ENCODE measurements around the gene SEPTIN3.
"Not testable (repeated sequence)": the region's sequence is repeated elsewhere in the genome, so short reads cannot be mapped to it uniquely, and the experiment has no call there.

SEPTIN3 gene

DNA sequence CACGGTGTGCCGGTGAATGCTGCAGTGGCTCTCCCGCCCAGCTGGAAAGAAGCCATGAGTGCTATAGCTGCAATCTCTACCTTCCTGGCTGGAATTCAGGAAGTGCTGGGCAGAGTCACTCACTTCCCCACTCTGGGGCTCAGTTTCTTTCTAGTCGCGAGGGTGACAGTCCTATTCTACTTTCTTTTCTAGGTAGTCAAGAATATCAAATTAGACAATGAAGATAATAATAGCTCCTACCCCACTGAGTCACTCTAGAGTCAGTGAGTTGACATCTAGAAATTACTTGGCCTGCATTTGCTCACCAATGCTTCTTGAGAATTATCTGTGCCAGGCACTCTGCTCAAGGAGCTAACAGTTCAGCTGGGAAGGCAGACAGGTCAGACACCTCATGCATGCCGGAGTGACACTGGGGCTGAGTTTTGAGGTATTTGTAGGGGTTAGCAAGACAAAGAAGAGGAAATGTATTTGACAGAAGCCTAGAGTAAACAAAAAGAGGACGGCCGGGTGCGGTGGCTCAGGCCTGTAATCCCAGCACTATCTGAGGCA, 25.5 kb upstream of the SEPTIN3 start:
- DNase-seq, result no peak

DNA sequence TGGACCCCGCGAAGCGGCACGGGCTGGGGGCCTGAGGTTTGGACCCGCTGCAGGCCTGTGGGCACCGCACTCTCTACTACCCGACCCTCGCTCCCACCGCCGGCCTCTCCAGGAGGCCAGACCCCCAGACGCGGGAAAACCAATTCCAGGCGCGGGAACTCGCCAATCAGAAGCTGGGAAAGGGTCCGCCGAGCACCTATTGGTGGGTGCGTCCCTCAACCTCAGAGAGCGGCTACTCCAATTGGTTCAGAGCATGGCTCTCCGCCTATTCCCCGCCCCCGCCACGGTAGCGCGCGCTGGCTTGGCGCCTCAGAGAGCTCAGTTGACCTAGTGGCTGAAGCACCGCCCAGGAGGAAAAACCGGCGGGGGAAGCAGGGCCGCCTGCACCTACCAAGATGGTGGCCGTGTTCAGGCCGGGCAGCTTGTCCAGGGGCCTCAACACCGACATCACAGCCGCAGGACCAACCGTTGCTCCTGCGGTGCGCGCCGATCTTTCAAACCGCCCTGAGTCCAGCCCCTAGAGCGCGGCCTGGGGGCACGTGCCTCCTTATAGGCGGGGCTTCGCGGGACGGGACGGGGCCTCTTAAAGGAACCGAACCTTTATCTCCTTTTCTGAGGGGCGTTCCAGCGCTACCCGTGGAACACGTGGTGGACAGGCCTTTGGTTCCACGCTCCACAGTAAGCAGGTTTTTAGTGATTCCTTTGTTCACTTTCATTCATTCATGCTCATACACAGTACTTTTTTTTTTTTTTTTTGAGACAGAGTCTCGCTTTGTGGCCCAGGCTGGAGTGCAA, 22.4 kb upstream of the SEPTIN3 start, which contains the start of gene CENPM:
TSS of gene CENPM (minus strand) at position 524 of the 795 bp plus-strand sequence. CDS start at position 448, 76 bp downstream.
- DNase-seq, result peak; percentile 93

DNA sequence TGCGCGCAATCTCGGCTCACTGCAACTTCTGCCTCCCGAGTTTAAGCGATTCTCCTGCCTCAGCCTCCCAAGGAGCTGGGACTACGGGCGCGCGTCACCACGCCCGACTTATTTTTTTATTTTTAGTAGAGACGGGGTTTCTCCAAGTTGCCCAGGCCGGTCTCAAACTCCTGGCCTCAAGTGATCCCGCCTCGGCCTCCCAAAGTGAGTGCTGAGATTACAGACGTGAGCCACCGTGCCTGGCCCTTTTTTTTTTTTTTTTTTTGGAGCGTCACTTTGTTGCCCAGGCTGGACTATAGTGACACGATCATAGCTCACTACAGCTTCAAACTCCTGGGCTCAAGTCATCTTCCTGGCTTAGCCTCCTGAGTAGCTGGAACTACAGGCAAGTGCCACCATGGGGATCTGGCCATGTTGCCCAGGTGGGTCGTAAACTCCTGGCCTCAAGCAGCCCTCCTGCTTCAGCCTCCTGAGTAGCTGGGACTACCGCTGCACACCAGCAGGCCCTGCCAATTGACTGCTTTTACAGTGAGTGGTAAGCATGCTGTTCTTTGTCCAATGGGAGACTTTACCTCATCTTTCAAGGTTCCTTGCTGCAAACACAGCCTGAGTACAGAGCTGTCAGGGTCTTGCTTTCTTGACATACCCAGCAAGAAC, 21.7 kb upstream of the SEPTIN3 start:
- DNase-seq, result no peak

DNA sequence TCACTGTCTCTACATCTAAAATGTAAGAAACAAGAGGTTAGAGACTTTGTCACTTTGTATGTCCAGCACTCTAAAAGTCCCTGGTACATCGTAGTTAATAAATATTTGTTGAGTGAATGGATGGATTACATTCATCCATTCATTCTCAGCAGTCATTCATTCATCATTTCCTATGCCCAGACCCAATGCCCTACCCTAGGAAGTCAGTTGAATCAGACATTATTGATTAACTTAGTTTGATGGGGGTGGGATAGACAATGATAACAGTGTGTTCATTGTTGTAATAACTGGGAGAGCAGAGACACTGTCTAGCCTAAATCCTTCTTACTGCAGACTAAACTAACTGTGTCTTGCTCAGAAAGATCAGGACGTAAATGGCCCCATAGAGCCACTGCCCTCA, 21.1 kb upstream of the SEPTIN3 start:
- DNase-seq, result no peak

DNA sequence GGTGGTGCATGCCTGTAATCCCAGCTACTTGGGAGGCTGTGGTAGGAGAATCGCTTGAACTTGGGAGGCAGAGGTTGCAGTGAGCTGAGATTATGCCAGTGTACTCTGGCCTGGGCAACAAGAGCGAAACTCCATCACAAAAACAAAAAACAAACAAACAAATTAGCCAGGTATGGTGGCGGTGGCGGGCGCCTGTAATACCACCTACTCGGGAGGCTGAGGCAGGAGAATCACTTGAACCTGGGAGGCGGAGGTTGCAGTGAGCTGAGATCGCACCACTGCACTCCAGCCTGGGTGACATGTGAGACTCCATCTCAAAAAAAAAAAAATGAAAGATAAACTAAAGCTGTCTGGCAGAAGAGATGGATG, 20.3 kb upstream of the SEPTIN3 start:
- not testable (repeated sequence) for DNase-seq

DNA sequence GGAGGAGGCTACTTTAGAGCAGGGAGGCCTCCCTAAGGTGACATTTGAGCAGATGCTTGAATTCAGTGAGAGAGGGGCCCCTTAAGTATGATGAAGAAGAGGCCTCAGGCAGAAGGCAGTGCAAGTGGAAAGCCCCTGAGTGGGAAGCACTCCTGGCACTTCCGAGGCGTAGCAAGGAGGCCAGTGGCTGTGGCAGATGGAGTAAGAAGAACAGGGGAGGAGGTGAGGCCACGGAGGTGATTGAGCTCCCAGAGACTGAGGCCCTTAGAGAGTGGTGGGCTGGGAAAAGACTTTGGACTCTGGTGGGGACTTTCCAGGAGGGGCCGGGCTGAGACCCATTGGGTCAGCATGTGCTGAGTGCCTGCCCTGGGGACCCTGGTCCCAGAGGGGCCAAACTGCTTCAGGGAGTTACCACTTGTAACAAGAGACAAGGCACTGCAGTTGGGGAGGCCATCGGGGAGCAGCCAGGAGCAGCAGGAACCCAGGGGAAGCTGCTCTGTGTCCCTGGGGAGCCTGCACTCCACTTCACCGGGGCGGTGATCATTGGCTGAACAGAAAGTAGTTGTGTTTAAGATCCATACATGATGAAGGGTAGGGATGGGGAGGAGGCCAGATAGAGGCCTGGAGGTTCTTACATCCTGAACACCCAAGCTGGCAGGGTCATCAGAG, 19.8 kb upstream of the SEPTIN3 start:
- DNase-seq, result no peak

DNA sequence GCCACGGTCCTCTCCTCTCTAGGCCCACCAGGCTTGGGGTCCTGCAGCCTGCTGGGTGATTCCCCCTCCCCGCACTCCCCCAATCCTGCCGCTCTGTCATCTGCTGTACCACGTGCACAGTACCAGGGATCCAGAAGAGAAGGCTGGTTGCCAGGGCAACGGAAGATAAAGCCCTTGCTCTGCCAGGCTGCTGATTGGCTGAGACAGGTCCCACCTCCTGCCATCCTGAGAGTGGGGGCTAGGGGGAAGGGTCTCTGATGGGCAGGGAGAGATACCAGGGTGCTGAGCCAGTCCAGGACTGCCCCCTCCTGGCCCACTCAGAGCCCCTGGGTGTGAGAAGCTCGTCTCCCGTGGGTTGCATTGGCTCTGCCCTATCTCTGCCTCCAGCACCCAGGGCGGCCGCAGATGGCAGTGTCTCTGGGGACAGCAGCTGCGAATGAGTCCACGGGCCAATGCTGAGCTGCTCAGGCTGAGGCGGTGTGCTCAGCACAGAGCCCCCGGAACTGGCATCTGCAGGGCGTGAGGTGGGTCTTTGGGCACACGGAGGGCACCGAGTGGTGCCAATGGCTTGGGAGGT, 17.3 kb upstream of the SEPTIN3 start, which contains the start of gene SMIM45:
TSS of gene SMIM45 (plus strand) at position 253 of the 577 bp plus-strand sequence.
- no peak for DNase-seq

DNA sequence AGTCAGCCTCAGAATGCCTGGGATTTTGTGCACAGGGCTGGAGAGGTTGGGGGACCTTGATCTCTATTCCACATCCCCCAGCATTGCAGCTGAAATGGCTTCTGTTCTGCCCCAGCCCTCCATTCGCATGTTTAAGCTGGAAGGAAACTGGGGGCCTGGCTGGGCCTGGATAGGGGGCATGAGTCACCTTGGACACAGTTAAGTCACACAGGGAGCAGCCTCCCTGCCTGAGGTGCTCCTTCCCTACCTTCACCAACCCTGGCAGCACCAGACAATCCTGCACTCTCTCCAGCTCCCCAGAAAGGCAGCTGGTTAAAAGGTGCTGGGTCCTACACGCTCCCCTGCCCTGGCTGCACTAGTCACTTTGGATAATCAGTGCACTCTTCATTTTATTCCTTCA, 16.5 kb upstream of the SEPTIN3 start:
- DNase-seq, result no peak

DNA sequence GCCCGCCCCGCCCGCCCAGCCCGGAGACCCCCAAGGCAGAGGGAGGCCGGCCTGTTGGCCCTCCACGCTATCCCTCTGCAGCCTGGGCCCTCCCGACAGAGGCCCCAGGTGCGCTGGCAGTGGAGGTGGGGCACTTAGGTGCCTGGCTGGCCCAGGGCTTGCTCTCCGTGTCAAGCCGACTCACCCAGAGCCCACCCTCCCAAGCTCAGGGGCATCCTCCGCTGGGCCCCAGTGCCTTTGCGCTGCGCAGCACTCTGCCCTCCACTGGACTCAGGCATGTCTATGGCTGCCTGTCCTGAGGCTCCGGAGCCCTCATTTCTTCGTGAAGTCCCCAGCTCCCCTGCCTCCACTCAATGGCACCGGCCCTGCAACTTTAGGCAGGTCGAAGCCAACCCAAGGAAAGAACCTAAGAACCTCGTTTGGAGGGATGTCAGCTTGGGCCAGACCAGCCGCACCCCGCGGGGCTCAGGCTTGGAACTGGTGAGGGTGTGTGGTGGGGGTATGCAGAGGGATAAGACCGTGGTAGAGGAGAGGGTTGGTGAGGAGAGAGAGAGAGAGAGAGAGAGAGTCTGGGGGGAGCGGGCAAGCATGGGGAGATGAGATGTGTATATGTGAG, 11.2 kb upstream of the SEPTIN3 start:
- DNase-seq, result no peak

DNA sequence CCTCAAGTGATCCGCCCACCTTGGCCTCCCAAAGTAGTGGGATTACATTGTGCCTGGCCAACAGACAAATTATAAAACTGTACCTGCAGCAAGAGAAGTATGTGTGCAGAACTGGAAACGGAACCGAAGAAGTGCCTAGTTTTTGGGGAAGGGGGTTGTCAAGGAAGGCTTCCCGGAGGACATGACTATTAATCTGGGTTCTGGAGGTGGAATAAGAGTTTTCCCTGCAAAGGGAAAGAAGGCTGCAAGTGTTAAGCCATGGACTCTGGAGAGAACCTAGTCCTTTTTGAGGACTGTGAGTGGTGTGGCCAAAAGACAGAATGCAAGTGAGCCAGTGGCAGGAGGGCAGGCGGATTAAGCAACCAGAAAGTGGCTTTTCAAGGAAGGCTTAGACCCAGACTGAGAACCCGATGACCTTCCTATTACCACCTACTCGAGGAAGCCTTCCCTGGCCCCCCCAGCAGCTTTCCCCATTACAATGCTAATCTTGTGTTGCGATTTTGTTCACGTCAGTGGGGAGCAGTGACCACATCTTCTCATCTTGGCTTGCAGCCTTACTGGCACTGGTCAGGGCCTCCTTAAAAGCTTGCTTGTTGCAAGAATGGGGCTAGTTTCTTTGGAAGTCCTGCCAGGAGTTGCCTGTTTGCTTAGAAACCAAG, 5.7 kb upstream of the SEPTIN3 start:
- DNase-seq, result no peak

DNA sequence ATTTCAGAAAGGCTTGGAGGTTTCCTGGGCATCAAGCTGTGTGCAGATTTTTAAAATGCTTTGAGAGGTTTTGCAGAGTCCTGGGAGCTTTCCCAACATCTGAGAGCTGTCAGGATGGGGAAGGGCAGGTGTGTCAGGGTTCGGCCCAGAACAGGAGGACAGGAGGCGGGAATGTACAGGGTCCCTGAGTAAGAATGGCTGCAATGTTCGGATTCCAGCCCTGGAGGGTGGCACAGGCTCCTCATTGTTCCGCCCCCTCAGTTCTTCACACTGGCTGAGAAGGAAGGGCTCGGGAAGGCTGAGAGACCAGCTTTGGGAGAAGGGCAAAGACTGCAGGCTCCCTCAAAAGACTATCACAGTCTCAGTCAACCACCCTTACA, 5.1 kb upstream of the SEPTIN3 start:
- DNase-seq, result no peak

DNA sequence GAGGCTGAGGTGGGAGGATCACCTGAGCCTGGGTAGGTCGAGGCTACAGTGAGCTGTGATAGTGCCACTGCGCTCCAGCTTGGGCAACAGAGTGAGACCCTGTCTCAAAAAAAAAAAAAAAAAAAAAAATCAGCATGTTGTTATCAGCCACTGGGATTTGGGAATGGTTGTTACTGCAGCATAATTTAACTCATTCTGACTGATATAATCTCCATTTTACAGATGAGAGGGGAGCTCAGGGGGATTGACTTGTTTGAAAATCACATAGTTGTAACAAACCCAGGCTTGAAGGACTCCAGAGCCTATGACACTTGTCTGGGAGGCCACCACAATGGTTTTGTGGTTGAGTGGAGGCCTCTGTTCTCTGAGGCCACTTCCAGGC, 3.0 kb upstream of the SEPTIN3 start:
- DNase-seq, result no peak

DNA sequence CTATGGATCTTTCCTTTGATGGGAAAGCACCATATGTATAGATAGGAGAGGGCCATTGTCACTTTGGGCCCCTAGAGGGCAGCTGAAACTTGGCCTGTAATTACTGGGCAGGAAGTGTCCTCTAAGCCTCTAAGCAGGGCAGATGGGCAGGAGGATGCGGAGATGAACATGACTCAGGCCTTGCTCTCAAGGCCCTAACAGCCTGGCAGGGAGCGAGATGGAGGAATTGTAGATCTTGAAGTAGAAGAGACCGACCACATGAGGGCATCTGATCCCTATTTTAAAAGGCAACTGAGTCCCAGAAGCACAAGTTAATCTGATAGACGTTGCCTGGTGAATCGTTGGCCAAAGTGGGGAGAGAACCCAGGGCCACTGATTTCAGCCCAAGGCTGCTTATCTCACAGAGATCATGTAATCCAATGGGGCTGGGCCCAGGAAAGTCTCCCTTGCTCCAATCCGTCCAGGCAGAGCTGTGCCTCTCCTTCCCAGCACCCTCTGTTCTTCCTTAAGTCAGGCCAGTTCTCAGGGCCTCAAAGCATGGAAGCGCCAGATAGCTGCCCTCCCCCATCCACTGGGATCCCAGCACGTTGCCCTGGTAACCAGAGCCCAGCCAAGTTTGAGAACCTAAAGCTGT, 2.5 kb upstream of the SEPTIN3 start:
- peak; percentile 67 for DNase-seq

DNA sequence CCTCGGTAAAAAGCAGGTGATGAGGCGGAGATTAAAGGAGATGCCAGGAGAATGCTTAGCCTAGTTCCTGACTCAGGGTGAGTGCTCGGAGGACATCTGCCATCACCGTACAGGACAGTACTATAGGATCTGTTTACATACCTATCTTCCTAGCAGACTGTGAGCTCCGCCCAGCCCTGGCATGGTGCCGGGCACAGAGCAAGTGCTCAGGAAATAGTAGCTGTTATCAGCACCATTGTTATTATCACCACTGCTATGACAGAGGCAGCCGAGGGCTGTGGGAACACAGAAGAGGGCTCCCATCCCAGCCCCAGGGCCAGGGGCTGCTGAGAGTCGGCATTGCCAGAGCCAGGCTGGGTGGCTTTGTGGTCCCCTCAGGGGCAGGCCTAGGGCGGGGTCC, 642 bp upstream of the SEPTIN3 start:
- DNase-seq, result no peak

DNA sequence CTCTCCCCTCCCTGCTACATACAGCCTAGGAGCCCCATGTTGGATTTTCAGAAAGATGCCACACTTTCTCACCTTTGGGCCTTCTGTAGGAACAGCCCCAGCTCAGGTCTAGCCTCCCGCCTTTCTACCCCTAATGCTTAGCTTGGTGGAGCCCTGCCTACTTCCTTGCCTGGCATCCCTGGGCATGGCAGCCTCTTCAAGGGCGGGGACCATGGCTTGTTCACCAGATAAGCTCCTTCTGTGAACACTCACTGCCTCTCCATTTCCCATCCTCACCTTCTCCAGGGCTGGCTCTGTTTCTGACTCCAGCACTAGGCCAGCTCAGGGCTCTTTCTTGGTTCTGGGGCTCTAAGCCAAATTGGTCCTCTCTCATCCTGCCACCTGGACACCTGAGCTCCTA, 1.4 kb downstream of the SEPTIN3 start:
- no peak for DNase-seq

DNA sequence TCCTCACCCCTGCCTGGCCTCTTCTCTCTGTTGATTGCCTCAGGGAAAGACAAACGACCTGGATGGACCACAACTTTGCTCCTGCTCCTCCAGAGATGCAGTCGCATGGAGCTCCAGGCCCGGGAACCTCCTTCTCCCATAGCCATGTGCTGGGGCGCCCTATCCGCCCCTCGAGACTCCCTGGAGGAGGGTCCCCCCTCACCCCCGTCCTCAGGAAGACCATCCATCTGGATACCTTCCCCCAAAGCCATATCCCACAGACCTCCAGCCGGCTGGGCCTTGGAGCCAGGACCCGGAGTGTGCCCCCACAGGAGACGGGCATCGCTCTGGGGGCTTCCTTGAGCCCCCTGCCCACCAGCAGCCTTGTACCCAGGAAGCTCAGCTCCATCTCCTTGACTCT, 2.2 kb downstream of the SEPTIN3 start:
- DNase-seq, result no peak

DNA sequence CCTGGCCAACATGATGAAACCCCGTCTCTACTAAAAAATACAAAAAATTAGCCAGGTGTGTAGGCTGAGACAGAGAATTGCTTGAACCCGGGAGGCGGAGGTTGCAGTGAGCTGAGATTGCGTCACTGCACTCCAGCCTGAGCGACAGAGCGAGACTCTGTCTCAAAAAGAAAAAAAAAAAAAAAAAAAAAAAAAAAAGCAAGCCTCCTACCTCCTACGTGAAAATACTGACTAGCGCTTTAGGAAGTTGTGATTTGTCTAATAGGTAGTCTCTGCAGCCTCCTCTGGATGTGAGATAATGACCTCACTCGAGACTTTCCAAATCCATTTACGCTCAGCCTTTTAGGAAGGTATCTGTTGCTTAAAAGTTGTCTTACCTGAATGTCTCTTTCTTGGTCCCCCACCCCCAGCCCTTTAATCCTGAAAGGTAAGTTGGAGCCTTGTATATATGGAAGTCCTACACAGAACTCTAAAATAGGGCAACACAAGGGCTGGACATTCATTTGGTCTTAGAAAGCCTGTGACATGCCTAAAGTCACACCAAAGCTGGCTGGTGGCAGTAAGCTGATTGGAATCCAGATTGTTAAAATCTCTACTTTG, 5.5 kb downstream of the SEPTIN3 start:
- no peak for DNase-seq

DNA sequence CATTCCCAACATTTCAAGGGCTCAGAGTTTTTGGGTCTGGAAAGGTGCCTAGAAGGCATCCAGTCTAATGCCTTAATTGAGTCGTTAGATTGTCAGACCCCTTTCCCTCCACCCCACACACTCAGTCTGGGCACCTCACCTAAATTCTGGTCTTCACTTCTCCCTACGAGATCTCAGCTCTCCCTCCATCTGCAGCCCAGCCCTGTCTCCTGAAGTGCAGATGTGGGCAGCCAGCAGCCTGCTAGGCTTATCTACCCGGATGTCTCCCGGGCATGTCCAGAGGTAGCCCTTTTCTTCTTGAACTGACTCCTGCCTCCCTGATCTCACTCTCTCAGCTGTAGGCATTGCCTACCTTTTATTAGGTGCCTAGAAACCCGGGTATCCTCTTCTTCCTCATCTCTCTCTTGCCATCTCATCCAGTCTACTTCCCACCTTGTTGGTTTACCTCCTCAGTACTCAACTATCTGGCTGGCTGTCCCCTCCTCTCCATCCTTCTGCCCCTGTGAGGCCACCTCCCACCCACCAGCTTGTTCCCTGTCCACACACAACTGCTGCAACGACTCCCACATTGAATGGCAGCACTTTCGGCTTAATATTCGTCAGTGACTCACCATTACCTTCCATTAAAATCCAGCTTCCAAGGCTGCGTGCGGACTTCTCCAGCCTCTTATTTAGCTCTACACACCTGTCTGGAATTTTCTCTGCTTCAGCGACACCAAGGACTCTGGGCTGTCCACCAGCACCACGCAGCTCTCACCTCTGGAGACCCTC, 6.2 kb downstream of the SEPTIN3 start:
- no peak for DNase-seq

DNA sequence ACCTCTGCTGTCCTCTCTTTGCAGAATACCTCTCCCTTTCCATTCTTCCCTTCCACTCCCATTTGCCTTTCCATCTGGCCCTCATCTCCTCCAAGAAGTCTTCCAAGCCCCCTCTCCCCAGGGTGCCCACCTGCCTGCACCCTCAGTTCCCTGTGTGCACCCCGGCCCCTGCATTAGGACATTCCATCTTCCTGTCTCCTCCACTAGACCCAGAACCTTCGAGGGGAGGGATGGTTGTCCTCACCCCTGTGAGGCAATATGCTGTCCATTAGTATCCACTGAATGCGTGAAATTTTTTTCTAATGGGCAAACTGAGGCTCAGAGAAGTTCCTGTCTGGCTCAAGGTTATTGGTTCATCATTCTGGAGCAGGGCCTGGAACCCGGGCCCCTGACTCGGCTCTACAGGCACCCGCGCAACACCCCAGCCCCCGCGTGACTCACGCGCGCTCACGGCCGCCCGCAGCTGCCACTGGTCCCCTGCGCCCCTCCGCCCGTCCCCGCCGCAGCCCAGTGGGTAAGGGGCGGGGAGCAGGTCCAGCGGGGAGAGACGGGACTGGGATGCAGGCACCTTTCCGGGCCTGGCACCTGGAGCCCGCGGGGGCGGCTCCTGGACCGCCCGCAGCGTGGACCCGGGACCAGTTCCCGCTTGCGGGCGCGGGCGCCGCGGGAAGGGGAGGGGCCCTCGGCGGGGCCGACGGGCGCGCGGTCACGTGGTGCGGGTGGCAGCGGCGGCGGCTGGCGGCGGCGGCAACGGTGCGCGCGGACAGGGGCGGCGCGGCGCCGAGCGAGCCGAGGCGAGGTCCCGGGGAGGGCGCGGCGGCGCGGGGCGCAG, 7.0 kb downstream of the SEPTIN3 start:
- DNase-seq, result no peak

Measured in amniotic stem cell (primary cell).